ENCODE results near the gene LGR4. TPM values are rescaled to one million over a fixed set of nuclear protein-coding genes. Genes with fewer than 3 reads are reported as not detected.
"Not testable (repeated sequence)": the region's sequence is repeated elsewhere in the genome, so short reads cannot be mapped to it uniquely, and the experiment has no call there.

Gene LGR4
- total and polyA plus RNA-seq, 5 experiments from 2014 or later: 0.13 to 1.3 (median 0.24) TPM

DNA sequence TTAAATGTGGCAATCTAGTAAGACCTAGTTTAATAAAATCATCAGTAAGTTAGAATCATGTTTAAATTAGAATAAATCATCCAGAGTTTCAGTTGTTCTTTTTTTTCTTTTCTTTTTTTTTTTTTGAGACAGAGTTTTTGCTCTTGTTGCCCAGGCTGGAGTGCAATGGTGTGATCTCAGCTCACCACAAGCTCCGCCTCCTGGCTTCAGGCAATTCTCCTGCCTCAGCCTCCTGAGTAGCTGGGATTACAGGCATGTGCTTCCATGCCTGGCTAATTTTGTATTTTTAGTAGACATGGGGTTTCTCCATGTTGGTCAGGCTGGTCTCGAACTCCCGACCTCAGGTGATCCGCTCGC is 24.4 kb downstream of the LGR4 start:
- H3K4me1 Mint-ChIP-seq, H3K36me3 Mint-ChIP-seq, DNase-seq, H3K4me3 Mint-ChIP-seq, H3K27me3 Mint-ChIP-seq, H3K27ac Mint-ChIP-seq, POLR2A ChIA-PET, ATAC-seq, H3K9me3 Mint-ChIP-seq: not testable (repeated sequence)

DNA sequence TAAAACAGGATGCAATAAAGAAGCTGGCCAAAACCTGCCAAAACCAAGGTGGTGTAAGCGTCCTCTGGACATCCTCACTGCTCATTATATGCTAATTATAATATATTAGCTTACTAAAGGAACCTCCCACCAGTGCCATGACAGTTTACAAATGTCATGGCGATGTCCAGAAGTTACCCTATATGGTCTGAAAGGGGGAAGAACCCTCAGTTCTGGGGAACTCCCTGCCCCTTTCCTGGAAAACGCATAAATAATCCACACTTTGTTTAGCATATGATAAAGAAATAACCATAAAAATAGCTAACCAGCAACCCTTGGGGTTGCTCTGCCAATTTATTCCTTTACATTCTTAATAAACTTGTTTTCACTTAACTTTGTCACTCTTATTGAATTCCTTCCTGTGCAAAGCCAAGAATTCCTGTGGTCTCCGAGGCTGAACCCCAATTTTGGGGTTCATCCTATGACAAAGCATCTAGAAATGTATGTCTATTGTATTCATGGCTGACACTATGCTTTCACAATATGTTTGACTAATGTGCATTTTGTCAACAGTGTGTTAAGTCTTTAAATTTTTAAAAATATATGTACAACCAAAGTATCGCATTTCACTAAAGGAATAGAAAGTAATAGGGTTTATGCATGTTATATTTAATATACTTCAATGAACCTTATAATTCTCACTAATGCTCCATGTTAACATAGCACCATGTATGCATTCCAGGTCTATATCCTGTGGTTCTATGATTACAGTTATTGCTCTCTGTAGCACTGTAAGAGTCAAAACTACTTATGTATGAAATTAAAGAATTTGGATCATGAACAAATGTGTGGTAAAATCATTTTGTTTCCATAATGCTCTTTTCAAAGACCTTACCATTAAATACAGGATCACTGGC is 25.1 kb downstream of the LGR4 start:
- POLR2A ChIA-PET: no interaction called here
- ATAC-seq (no peak), DNase-seq (no peak)
- Mint-ChIP-seq H3K27me3 (peaks cover 0 to 3% (median 0%) of the 10 kb centered on the region in 5 donors), H3K4me3 (no peak overlapping the region), H3K9me3 (no peaks in the 10 kb centered on the region), H3K36me3 (no peaks in the 10 kb centered on the region), H3K27ac (no peak overlapping the region), H3K4me1 (no peaks in the 10 kb centered on the region)

DNA sequence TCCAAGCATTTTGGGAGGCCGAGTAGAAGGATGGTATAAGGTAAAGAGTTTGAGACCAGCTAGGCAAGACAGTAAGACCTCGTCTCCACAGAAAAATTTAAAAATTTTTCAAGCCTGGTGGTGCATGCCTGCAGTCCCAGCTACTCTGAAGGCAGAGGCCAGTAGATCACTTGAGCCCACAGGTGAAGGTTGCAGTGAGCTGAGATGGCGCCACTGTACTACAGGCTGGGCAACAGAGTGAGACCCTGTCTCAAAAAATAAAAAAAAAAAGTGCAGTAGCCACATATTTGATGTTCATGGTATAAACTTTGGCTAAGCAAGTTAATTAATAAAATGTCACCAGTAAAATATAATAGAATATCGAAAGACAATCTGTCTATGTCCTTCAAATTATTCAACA is 27.0 kb downstream of the LGR4 start:
- ATAC-seq (no peak), DNase-seq (no peak)
- Mint-ChIP-seq H3K9me3 (no peaks in the 10 kb centered on the region), H3K27me3 (peaks cover 0 to 22% (median 5%) of the 10 kb centered on the region in 5 donors), H3K27ac (no peak overlapping the region), H3K36me3 (no peaks in the 10 kb centered on the region), H3K4me3 (no peak overlapping the region), H3K4me1 (no peaks in the 10 kb centered on the region)
- POLR2A ChIA-PET: no interaction called here

DNA sequence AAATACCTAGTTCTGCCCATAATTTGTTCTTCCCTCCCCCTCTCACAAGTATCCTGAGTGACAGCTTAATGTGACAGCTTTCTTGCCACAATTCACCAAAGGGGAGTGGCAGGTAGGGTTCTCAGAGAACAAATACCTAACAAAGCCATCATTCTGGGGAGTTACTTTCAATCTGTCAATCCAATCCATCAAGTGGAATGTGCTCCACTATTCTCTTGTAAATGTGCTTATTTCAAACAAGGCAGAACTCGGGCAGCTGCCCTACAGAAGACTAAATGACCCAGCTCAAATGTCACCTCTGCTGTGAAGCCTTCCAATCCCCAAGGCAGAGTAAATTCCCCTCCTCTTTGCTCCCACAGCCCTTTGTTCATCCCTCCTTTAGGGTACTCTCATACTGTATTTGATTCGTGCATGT is 27.8 kb downstream of the LGR4 start:
- Mint-ChIP-seq H3K4me3 (no peak overlapping the region), H3K27me3 (peaks cover 0 to 22% (median 9%) of the 10 kb centered on the region in 5 donors), H3K36me3 (no peaks in the 10 kb centered on the region), H3K9me3 (no peaks in the 10 kb centered on the region), H3K4me1 (no peaks in the 10 kb centered on the region), H3K27ac (no peak overlapping the region)
- ATAC-seq (no peak), DNase-seq (no peak)
- POLR2A ChIA-PET: no interaction called here

DNA sequence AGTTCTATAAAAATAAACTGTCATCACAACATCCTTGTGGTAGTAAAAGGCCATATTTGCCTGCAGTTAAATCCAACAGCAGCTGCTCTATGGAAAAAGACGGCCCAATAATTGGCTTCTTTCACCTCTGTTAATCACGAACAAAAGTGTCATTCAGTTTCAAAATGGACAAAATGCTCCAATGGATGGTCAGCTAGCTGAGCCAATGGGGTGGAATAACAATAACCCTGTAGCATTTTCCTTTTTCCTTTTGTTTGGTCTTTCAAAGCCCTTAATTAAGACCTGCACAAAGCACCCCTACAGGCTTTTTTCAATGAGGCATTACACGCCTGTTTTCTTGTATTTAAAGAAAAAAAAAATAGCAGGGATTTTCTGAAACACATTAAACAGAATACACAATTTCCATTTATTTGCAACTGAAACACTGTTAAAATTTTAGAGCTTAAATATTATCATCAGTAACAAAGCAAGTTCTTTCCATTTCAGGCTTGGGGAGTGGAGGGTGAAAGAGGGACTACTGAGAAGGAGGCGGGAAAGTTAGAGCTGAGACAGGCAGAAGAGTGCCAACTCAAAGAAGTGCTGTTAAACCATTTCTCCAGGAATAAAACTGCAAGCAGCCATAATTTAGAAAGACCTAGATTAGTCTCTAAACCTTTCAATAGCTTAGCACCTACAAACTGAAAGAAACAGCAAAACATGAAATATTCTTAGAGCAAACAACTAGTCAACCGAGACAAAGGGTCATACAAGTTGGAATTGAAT is 28.7 kb downstream of the LGR4 start:
- no peak overlapping the region for H3K27ac Mint-ChIP-seq
- peaks cover 0 to 22% (median 9%) of the 10 kb centered on the region in 5 donors for H3K27me3 Mint-ChIP-seq
- H3K9me3 Mint-ChIP-seq: no peaks in the 10 kb centered on the region
- no peaks in the 10 kb centered on the region for H3K4me1 Mint-ChIP-seq
- no peak for DNase-seq
- H3K4me3 Mint-ChIP-seq: no peak overlapping the region
- no peaks in the 10 kb centered on the region for H3K36me3 Mint-ChIP-seq
- ATAC-seq: no peak
- POLR2A ChIA-PET: no interaction called here

DNA sequence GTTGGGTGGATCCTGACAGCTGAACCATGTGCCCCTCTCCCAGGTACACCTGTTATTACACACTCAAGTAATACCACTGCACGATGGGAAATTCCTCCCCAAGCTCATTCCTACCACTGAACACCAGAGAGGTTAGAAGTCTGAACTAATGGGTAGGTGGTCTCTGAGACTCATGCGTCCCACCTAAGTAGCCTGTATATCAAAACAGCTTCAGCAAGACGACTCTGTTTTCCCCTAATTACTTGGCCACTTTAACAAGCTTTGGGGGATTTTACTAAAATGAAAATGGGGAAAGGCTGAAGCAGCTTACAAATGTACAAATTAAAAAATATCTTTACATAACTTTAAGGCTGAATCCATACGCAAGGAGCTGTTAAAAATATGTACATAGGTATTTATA is 29.4 kb downstream of the LGR4 start:
- no peaks in the 10 kb centered on the region for H3K36me3 Mint-ChIP-seq
- no peaks in the 10 kb centered on the region for H3K4me1 Mint-ChIP-seq
- H3K27me3 Mint-ChIP-seq: peaks cover 0 to 22% (median 9%) of the 10 kb centered on the region in 5 donors
- no peak overlapping the region for H3K4me3 Mint-ChIP-seq
- DNase-seq: no peak
- H3K27ac Mint-ChIP-seq: no peak overlapping the region
- POLR2A ChIA-PET: no interaction called here
- no peak for ATAC-seq
- H3K9me3 Mint-ChIP-seq: no peaks in the 10 kb centered on the region

DNA sequence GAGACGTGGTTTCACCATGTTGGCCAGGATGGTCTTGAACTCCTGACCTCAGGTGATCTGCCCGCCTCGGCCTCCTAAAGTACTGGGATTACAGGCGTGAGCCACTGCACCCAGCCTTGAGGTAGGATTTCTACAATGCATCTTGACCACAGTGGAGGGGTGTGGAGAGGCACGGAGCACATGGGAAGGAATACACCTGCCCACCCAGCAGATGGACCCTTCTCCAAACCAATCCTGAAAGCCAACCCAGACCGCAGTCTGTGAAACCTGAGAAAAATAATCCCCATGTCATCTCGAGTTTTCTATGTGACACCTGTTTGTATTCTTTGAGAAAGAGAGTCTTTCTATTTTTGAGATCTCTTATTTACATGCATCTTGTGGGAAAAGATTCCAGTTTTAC is 32.5 kb downstream of the LGR4 start:
- DNase-seq: no peak
- POLR2A ChIA-PET: no interaction called here
- no peak overlapping the region for H3K27ac Mint-ChIP-seq
- peaks cover 0 to 4% (median 0%) of the 10 kb centered on the region in 3 donors for H3K36me3 Mint-ChIP-seq
- no peak overlapping the region for H3K4me3 Mint-ChIP-seq
- no peak for ATAC-seq
- no peaks in the 10 kb centered on the region for H3K9me3 Mint-ChIP-seq
- no peaks in the 10 kb centered on the region for H3K4me1 Mint-ChIP-seq
- H3K27me3 Mint-ChIP-seq: peaks cover 0 to 22% (median 10%) of the 10 kb centered on the region in 5 donors

DNA sequence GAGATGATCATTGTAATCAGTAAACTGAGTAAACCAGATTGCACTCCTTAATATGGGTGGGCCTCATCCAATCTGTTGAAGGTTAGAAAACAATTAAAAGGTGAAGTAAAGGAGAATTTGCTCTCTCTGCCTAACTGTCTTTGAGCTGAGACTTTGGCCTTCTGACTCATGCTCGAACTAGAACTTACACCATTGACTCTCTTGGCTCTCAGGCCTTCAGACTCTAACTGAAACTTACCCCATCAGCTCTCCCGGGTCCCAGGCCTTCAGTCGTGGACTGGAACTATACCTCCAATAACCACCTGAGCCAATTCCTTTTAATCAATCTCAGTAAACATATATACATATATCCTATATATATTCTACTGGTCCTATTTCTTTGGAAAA is 34.0 kb downstream of the LGR4 start:
- Mint-ChIP-seq H3K4me3 (no peak overlapping the region), H3K27me3 (peaks cover 0 to 22% (median 14%) of the 10 kb centered on the region in 5 donors)

DNA sequence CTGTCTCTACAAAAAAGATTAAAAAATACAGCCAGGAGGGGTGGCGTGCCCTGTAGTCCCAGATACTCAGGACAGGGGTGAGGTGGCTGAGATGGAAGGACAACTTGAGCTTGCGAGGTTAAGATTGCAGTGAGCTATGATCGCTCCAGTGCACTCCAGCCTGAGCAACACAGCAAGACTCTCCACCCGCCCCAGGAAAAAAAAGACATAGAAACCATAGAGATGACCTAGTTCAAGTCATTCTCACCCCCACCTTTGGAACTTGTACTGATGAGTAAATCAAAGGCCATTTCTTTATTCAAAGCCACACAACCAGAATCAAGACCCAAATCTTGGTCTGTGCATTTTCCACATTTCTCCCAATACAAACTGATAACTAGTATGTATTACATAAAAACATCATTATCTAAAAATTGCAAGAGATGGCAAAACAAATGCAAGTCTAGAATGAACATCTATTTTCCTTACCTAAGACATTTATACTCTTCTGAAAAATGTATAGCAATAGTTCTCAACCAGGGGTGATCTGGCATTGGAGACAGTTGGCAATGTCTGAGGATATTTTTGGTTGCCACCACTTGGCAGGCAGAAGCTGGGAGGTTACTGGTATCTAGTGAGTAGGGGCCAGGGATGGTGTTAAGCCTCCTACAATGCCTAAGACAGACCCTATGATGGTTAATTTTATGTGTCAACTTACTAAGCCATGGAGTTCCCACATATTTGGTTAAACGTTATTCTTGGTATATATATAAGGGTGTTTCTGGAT is 34.6 kb downstream of the LGR4 start:
- Mint-ChIP-seq H3K4me1 (no peaks in the 10 kb centered on the region), H3K27ac (no peak overlapping the region), H3K36me3 (peaks cover 0 to 4% (median 0%) of the 10 kb centered on the region in 3 donors), H3K4me3 (no peak overlapping the region), H3K27me3 (peaks cover 2 to 22% (median 14%) of the 10 kb centered on the region in 5 donors), H3K9me3 (no peaks in the 10 kb centered on the region)
- no peak for DNase-seq
- POLR2A ChIA-PET: no interaction called here
- ATAC-seq: no peak

More for the DNA sequence above, 34.0 kb downstream of the LGR4 start:
- POLR2A ChIA-PET: no interaction called here
- Mint-ChIP-seq H3K36me3 (peaks cover 0 to 4% (median 0%) of the 10 kb centered on the region in 3 donors), H3K9me3 (no peaks in the 10 kb centered on the region), H3K4me1 (no peaks in the 10 kb centered on the region), H3K27ac (no peak overlapping the region)
- no peak for DNase-seq
- ATAC-seq: no peak

DNA sequence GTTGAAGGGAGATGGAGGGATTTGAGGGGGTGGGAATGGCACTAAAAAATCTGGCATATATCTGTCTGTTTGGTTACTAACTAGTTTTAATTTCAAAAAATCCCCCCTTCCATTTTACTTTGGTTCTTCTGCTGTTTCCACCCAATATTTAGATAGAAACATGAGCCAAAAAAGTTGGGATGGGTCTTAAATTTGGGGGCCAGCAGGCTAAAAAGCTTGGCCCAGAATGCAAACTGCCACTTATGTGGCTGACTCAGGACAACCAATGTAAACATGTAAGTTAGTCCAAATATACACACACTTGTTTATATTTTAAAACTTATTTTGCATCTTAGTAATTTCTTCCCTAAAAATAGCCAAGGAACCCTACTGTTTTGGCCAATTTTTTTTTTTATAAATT is 35.7 kb downstream of the LGR4 start:
- DNase-seq (no peak), ATAC-seq (no peak)
- Mint-ChIP-seq H3K27ac (no peak overlapping the region), H3K27me3 (peaks cover 2 to 15% (median 13%) of the 10 kb centered on the region in 5 donors), H3K9me3 (no peaks in the 10 kb centered on the region), H3K36me3 (peaks cover 0 to 4% (median 0%) of the 10 kb centered on the region in 3 donors), H3K4me1 (no peaks in the 10 kb centered on the region), H3K4me3 (no peak overlapping the region)
- POLR2A ChIA-PET: no interaction called here

DNA sequence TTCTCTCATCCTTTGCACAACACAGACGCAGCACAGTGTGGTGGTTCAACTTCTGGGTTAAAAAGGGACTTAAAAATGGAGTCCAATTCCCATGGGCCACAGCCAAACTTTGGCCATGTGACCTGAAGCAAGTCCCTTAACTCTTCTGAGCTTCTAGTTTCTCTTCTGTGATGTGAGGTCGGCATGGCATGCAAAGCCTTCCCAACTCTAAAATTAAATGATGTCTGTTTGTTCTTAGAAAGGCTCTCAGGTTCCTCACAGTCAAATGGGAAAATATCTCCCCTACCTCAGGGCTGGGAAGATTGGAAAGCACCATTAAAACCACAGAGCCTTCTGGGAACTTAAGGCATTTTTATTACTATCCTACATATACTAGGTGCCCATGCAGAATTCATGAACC is 38.8 kb downstream of the LGR4 start:
- no peak for ATAC-seq

DNA sequence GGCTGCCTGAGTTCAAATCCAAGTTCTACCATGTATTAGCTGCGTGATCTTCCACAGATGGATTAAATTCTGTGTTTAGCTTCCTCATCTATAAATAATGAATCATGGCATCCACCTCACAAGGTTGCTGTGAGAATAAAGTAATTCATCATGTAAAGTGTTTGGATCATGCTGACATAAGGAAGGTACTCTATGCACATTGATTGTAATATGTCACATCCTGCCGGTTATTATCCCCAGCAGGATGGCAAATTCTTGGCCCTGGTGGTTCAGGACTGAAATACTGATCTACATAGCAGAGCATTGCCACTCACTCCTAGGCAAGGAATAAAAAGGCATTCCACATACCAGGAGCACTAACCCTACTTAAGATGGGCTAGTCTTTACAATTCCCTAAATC is 40.8 kb downstream of the LGR4 start:
- no peaks in the 10 kb centered on the region for H3K9me3 Mint-ChIP-seq
- ATAC-seq (no peak), DNase-seq (no peak)
- H3K27ac Mint-ChIP-seq: no peak overlapping the region
- H3K4me1 Mint-ChIP-seq: no peaks in the 10 kb centered on the region
- POLR2A ChIA-PET: no interaction called here
- no peak overlapping the region for H3K4me3 Mint-ChIP-seq
- H3K36me3 Mint-ChIP-seq: peaks cover 0 to 4% (median 0%) of the 10 kb centered on the region in 3 donors
- H3K27me3 Mint-ChIP-seq: peaks cover 0 to 6% (median 4%) of the 10 kb centered on the region in 5 donors

More for the DNA sequence above, 38.8 kb downstream of the LGR4 start:
- Mint-ChIP-seq H3K27ac (no peak overlapping the region), H3K4me3 (no peak overlapping the region), H3K36me3 (peaks cover 0 to 4% (median 0%) of the 10 kb centered on the region in 3 donors), H3K27me3 (peaks cover 0 to 6% (median 4%) of the 10 kb centered on the region in 5 donors), H3K4me1 (no peaks in the 10 kb centered on the region), H3K9me3 (no peaks in the 10 kb centered on the region)
- DNase-seq: no peak
- POLR2A ChIA-PET: no interaction called here
